HG02623 (cell line): ENCODE results near the gene EDIL3.

ENCODE experiments used
- ATAC-seq: cut with Tn5 transposase; IDR thresholded peaks from one replicate; pipeline ENCODE4 v1.9.1; 2021; ENCODE audit warnings: moderate library complexity; ENCODE audit not compliant: unreplicated experiment

EDIL3 gene

DNA sequence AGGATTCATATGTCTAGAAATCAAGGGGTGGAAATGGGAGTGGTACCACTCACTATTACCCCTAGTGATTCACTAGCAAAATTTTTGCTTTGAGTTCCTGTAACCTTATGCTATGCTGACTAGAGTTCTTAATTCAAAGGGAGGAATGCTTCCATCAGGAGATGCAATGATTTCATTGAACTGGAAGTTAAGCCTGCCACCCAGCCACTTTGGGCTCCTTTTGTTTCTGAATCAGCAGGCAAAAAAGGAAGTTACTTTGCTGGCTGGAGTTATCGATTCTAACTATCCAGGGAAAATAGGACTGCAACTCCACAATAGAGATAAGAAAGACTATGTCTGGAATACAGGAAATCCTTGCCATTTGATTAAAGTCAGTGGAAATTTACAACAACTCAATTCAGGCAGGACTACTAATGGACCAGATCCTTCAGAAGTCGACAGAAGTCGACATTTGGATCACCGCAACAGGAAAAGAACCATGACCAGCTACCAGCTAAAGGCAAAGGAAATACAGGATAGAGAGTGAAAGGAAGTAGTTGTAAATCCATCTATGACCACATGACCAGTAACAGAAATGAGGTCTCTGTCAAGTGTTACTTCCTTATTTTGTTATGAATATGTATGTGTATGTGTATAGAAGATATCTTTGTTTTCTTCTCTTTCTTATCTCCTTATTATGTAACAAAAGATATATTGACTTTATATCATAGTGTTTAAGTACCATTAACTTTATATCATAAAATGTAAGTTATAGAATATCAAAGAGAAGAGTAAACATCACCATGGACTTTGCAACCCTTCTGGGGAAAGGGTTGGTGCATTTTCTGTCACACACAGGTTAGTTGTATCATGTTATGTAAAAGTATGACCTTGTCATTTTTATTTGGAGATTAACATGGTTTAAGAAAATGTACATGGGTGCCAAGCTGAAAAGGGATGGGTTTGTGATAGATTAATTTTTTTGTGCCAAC is 465.3 kb downstream of the EDIL3 start:
- peak; percentile 62 for ATAC-seq

- ATAC-seq = no peak
These were observed 467.3 kb downstream of the EDIL3 start for GRCh38 chr5:83917261-83917908.

DNA sequence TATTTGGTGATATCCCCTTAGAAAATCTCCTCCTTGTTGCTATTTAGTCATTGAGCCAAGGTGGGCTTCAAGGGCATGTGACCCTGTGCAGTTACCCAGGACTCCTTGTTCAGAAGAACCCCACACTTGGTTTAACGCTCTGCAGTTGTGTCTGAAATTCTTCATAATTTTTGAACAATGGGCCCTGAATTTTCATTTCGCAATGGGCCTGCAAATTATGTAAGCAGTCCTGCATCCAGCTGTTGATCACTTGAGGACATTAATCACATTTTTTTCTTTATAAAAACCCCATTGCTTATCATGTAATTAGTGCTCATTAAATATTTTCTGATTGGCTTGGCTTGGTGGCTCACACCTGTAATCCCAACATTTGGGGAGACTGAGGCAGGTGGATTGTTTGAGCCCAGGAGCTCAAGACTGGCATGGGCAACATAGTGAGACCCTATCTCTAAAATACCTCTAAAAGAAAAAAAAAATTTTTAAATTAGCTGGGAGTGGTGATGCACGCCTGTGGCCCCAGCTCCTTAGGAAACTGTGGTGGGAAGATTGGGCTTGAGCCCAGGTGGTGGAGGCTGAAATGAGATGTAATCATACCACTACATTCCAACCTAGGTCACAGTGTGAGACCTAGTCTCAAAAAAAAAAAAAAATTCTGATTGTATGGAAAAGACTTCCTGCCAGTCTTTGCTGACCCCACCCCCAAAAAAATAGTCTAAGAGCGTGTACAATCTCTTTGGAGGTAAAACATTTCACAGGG is 469.8 kb downstream of the EDIL3 start:
- ATAC-seq = no peak

DNA sequence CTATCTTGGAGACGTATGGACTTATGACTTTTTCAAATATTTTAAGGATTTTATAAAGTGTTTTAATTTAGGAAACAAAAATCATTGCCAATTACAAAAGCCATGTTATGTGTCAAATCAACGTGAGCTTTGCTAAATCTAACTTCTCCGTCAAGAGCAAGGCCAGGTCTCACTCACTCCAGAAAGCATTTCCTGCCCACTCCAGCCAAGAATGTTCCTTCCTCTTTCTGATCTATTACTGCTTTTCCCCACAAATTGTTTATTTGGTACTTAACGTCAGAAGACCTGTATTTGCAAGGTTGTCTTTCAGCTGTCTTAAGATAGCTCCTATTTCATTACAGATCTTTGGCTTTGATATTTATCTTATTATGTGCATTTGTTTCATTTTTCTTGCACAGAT is 470.5 kb downstream of the EDIL3 start:
- no peak for ATAC-seq

GRCh38 chr5:83913593-83913992 is 471.1 kb downstream of the EDIL3 start:
- ATAC-seq = no peak

DNA sequence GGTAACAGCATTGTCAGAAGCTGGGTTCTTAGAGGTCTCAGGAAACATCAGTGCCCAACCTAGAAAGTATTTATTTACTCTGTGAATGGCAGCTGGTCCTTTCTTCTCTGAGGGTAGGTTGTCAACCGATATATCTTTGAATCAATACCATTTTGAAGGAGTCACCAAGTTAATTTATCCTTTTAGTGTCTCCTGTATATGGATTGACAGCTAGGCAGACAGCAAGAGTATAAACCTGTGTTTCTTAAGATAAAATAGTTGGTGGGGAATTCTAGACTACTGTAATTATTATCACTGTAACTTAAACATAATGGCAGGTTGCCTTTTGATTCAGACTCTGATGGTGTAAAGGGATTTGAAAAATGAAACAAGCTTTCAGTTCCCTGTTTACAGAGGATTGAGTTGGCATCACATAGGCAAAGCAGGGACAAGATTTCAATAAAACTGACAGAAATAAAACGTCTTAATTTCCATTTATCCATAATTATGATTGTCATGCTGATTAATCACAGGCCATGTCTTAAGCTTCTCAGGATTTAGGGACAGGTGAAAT is 473.2 kb downstream of the EDIL3 start:
- ATAC-seq = no peak

- no peak for ATAC-seq
These were observed 484.4 kb downstream of the EDIL3 start for GRCh38 chr5:83900306-83900705.

- no peak for ATAC-seq
These were observed 485.2 kb downstream of the EDIL3 start for GRCh38 chr5:83899326-83899970.

DNA sequence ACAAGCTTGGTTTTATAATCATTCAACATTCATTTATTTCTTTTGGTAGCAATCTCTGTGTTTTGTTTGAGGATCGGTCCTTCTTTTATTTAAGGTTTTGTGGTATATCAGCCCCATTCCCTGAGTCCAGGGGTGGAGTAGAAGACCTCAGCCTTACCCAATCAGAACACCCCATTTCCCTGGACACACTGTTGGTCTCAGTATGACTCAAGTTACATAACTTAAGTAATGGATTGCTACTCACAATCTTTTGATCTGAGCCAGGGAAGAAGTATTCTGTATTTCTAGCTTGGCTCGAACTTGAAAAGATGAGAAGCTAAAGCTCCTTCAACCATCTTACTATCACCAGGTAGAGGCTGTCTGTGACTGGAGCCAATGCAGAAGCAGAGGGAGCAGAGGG is 488.8 kb downstream of the EDIL3 start:
- ATAC-seq = no peak

- ATAC-seq = no peak
These were observed 493.4 kb downstream of the EDIL3 start for GRCh38 chr5:83891261-83891660.
